GM10266 (cell line): Measurements from ENCODE around the gene TMEM187.
A peak's percentile ranks its signal among the peaks of the same experiment; 100 is the strongest.

Experiments used
- DNase-seq: peaks from one replicate; pipeline ENCODE4 v3.0.0; 2012; ENCODE audit errors: extremely low spot score
- CTCF ChIP-seq: IDR thresholded peaks from 2 replicates; pipeline ENCODE4 v1.5.1; 2012; ENCODE audit warnings: mild to moderate bottlenecking, low read depth; ENCODE audit not compliant: control insufficient read depth, insufficient read depth; ENCODE audit errors: missing control alignments

Gene TMEM187

GRCh38 chrX:154010330-154011087 is 38.0 kb downstream of the TMEM187 start:
- TF ChIP-seq CTCF = no peak
- no peak for DNase-seq

- no peak for TF ChIP-seq CTCF
- no peak for DNase-seq
Observed at GRCh38 chrX:154011376-154012335, 39.1 kb downstream of the TMEM187 start.

- DNase-seq = no peak
- TF ChIP-seq CTCF = no peak
Observed at GRCh38 chrX:154012336-154012991, 39.9 kb downstream of the TMEM187 start.

- DNase-seq = no peak
- no peak for TF ChIP-seq CTCF
Observed at GRCh38 chrX:154013001-154013421, 40.5 kb downstream of the TMEM187 start.

GRCh38 chrX:154013614-154014360 is 41.2 kb downstream of the TMEM187 start:
- DNase-seq = peak; percentile 59
- TF ChIP-seq CTCF = peak; percentile 71

- no peak for DNase-seq
- TF ChIP-seq CTCF = no peak
Observed at GRCh38 chrX:154014429-154015380, 42.2 kb downstream of the TMEM187 start.
